ENCODE data around the gene LAG3.
A peak's percentile ranks its signal among the peaks of the same experiment; 100 is the strongest.
"Not testable (repeated sequence)": the region's sequence is repeated elsewhere in the genome, so short reads cannot be mapped to it uniquely, and the experiment has no call there.

Gene LAG3

DNA sequence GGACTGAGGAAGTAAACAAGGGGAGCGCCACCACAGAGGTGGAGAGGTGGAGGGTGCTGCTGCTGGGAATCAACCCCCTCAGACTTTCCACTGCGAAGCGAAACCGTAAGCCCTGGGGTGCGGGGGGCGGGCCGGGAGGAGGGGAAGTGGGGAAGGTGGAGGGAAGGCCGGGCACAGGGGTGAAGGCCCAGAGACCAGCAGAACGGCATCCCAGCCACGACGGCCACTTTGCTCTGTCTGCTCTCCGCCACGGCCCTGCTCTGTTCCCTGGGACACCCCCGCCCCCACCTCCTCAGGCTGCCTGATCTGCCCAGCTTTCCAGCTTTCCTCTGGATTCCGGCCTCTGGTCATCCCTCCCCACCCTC lies at the start of gene LAG3:
LAG3 (plus strand) TSS at position 190 of the 365 bp plus-strand sequence. CDS start 333 bp downstream, outside the sequence.
- no peak for DNase-seq (ENCODE audit: low spot score)

DNA sequence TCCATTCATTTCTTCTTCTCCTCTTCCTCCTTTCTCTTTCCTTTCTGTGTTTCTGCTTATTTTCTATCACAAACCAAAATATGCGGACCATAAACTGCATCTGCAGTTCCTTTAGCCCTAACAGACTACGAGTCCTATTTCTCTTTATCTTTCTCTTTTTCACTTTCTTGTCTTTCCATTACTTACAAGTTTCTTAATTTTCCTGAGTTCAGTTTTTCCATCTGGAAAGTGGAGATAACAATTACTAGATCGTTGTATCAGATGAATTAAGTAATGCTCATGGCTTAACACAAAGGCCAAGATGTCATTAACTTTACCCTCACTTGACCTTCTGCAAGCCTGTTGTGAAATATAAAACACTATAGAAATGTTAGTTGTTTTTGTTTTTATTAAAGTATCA lies 49.5 kb upstream of the LAG3 start:
- DNase-seq (ENCODE audit: low spot score), result no peak

- DNase-seq (ENCODE audit: low spot score), result peak; percentile 97
These were observed 48.5 kb upstream of the LAG3 start, which contains the start of gene COPS7A for GRCh38 chr12:6723607-6724408. TSS of gene COPS7A (plus strand) at chr12:6724046. CDS start at chr12:6724657, 611 bp downstream.

- peak; percentile 28 for DNase-seq (ENCODE audit: low spot score)
These were observed 47.9 kb upstream of the LAG3 start for GRCh38 chr12:6724409-6724797.

DNA sequence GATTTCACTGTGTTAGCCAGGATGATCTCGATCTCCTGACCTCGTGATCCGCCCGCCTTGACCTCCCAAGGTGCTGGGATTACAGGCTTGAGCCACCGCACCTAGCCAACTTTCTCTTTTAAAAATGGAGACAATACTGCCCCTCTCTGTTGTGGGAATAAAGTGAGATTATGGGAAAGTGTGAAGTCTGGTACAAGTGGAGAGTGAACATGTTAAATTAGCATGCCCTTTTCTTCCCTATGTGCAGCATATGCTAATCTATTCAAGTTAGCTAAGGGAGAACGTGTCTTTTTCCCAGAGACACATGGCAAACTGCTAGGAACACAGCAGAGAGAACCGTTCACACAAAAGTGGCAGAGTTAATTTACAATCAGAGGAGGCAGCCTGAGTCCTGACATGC lies 47.0 kb upstream of the LAG3 start:
- no peak for DNase-seq (ENCODE audit: low spot score)

DNA sequence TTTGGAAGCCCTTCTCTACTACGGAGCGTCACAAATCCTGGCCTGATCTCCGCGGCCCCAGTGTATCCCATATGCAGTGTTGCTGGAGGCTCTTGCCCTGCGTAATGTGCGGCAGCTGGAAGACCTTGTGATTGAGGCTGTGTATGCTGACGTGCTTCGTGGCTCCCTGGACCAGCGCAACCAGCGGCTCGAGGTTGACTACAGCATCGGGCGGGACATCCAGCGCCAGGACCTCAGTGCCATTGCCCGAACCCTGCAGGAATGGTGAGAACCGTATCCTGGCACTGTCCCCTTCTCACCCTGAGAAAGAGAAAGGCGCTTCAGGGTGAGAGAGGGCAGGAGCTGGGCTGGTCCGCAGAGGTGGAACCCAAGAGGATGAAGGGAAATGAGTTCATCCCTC lies 43.1 kb upstream of the LAG3 start:
- DNase-seq (ENCODE audit: low spot score), result no peak

DNA sequence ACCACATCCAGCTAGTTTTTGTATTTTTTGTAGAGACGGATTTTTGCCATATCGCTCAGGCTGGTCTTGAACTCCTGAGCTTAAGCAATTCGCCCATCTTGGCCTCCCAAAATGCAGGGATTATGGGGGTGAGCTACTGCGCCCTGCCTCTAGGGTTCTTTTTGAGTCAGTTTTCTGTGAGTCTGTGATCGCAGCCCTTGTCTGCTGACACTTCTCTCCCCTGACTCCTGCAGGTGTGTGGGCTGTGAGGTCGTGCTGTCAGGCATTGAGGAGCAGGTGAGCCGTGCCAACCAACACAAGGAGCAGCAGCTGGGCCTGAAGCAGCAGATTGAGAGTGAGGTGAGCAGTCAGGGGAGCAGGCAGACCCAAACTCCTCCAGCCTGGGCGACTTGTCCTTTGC lies 42.2 kb upstream of the LAG3 start:
- no peak for DNase-seq (ENCODE audit: low spot score)

DNA sequence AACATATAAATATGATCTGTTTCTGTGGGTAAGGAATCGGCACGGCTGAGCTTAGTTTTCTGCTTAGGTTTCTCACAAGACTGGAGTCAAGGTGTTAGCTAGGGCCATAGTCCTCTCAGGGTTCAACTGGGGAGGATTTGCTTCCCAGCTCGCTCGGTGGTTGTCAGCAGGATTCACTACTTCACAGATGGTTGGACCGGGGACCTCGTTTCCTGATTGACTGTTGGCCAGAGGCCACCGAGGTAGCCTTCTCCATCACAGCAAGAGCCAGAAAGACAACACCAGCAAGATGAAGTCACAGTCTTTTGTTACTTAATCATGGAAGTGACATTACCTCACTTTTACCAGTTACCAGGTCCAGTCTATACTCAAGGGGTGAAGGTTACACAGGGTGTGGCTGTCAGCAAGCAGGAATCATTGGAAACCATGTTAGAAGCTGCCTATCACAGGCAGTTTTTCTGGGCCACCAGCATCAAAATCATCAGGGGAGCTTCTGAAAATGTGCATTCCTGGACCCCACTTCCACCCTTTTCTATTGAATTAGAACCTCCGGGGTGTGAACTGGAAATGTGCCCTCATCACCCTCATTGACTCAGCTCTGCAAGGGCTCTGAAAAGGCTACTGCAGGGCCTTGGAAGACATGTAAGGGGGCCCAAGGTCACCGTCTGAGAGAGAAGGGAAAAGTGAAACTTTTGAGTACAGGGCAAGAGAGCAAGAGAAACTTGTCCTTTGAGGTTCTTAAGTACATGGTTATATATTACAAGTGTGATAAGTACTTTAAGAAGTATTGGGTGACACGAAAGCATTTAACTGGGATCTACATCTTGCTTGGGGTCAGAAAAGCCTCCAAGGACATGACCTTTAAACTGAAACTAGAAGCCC lies 37.6 kb upstream of the LAG3 start:
- no peak for DNase-seq (ENCODE audit: low spot score)

GRCh38 chr12:6735448-6736191 lies 36.7 kb upstream of the LAG3 start:
- peak; percentile 70 for DNase-seq (ENCODE audit: low spot score)

- DNase-seq (ENCODE audit: low spot score), result no peak
These were observed 35.6 kb upstream of the LAG3 start for GRCh38 chr12:6736754-6737153.

DNA sequence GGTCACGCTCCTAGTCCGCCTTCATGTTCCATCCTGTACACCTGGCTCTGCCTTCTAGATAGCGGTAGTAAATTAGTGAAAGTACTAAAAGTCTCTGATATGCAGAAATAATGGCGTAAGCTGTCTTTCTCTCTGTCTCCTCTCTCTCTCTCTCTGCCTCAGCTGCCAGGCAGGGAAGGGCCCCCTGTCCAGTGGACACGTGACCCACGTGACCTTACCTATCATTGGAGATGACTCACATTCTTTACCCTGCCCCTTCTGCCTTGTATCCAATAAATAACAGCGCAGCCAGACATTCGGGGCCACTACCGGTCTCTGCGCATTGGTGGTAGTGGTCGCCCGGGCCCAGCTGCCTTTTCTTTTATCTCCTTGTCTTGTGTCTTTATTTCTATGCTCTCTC lies 30.2 kb upstream of the LAG3 start:
- not testable (repeated sequence) for DNase-seq (ENCODE audit: low spot score)

GRCh38 chr12:6742834-6743233 lies 29.5 kb upstream of the LAG3 start:
- DNase-seq (ENCODE audit: low spot score), result no peak

DNA sequence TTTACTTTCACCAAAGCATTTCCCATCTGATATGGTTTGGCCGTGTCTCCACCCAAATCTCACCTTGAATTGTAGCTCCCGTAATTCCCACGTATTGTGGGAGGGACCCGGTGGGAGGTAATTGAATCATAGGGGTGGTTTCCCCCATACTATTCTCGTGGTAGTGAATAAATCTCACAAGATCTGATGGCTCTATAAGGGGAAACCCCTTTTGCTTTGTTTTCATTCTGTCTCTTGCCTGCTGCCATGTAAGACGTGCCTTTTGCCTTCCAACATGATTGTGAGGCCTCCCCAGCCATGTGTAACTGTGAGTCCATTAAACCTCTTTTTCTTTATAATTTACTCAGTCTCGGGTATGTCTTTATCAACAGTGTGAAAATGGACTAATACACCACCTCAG lies 29.0 kb upstream of the LAG3 start:
- DNase-seq (ENCODE audit: low spot score), result not testable (repeated sequence)

- DNase-seq (ENCODE audit: low spot score), result no peak
These were observed 26.4 kb upstream of the LAG3 start for GRCh38 chr12:6745741-6746525.

- no peak for DNase-seq (ENCODE audit: low spot score)
These were observed 25.1 kb upstream of the LAG3 start for GRCh38 chr12:6747216-6747615.

DNA sequence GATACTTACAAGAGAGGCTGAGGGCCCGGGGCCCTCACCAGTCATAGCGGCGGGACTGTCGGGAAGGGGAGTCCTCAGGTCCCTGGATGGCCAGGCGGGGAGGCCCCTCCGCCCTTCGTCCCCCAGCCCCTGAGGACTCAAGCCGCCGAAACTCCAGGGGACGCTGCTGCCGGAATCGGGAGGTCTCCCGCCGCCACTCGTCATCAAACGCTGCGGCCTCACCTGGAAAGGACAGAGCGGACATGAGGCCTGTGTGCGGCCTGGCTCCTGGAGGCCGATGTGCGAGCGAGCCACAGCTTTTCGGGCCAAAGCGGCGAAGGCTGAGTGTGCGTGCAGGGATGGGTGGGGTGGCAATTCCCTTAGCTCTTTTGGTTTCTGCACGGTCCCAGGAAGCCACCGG lies 23.6 kb upstream of the LAG3 start:
- no peak for DNase-seq (ENCODE audit: low spot score)

DNA sequence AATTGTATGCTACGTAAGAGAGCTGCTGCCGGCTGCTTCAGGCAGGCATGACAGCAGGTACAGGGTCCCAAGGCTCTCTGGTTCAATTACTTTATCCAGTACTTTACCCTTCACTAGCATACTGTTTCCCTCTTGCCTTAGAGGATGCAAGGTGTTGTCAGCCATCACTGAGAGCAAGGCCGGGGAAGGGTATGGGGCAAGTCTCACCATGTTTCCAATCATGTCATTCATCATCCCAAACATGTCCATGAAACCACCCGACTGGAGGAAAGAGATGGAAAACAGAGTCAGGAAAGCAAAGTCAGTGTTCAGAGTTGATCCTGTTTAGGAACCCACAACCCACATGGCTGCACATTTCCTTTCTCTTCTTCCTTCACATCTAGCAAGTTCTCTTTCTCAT lies 21.8 kb upstream of the LAG3 start:
- DNase-seq (ENCODE audit: low spot score), result no peak

GRCh38 chr12:6751767-6752166 lies 20.6 kb upstream of the LAG3 start:
- DNase-seq (ENCODE audit: low spot score), result no peak

GRCh38 chr12:6752167-6752920 lies 20.0 kb upstream of the LAG3 start:
- peak; percentile 79 for DNase-seq (ENCODE audit: low spot score)

GRCh38 chr12:6752921-6753771 lies 19.2 kb upstream of the LAG3 start, which contains the start of gene MLF2:
TSS of gene MLF2 (minus strand) at chr12:6753141. CDS start at chr12:6752334, 807 bp downstream.
- peak; percentile 99 for DNase-seq (ENCODE audit: low spot score)

Data from GM03348 (cell line).